K562 (cell line): ENCODE measurements around the gene MVD. TPM values are rescaled to one million over a fixed set of nuclear protein-coding genes. Genes with fewer than 3 reads are reported as not detected.

Experiments
- CBX1 ChIP-seq: sonication (generic); IDR thresholded peaks from 2 replicates; pipeline ENCODE4 v1.6.1; 2016; ENCODE audit warnings: antibody characterized with exemption, low read depth, mild to moderate bottlenecking
- DLX4 ChIP-seq: fragments of 250-450 bp; sonication (Bioruptor Pico); IDR thresholded peaks from 2 replicates; pipeline ENCODE4 v1.6.1; 2021; ENCODE audit warnings: mild to moderate bottlenecking
- HBP1 ChIP-seq: fragments of 450-650 bp; formaldehyde crosslinking; IDR thresholded peaks from 2 replicates; pipeline ENCODE4 v1.4.0; 2022; ENCODE audit warnings: missing genetic modification characterization
- HOMEZ ChIP-seq: fragments of 250-450 bp; sonication (Bioruptor Pico); IDR thresholded peaks from 2 replicates; pipeline ENCODE4 v1.4.0; 2020; ENCODE audit warnings: mild to moderate bottlenecking, moderate library complexity
- MAFF ChIP-seq: IDR thresholded peaks from 2 replicates; pipeline ENCODE4 v1.6.1; 2012; ENCODE audit warnings: low read length, improper control_type of control experiment
- MAZ ChIP-seq, 2 experiments: fragments of 450-650 bp in 1 of 2; sonication (generic) in 1 of 2; formaldehyde crosslinking; IDR thresholded peaks in 1 of 2; conservative IDR thresholded peaks in 1 of 2; 2 replicates each; pipeline versions ENCODE4 v1.4.0 to v1.5.0; 2020; ENCODE audit warnings: mild to moderate bottlenecking in 1 of 2, missing genetic modification reagents in 1 of 2
- MBD2 ChIP-seq: sonication (generic); IDR thresholded peaks from 2 replicates; pipeline ENCODE4 v1.6.1; 2016; ENCODE audit warnings: low read depth, borderline replicate concordance
- MEF2A ChIP-seq: IDR thresholded peaks from 2 replicates; pipeline ENCODE4 v1.6.1; 2011; ENCODE audit warnings: low read depth, mild to moderate bottlenecking, low read length, moderate library complexity; ENCODE audit not compliant: control insufficient read depth
- NR2F6 ChIP-seq: fragments of 450-650 bp; formaldehyde crosslinking; IDR thresholded peaks from 2 replicates; pipeline ENCODE4 v1.4.0; 2020; ENCODE audit warnings: mild to moderate bottlenecking
- SLC30A9 ChIP-seq: fragments of 250-450 bp; sonication (Bioruptor Pico); IDR thresholded peaks from 2 replicates; pipeline ENCODE4 v1.8.0; 2022; ENCODE audit warnings: mild to moderate bottlenecking, moderate library complexity
- TCF7L2 ChIP-seq: fragments of 150-350 bp; IDR thresholded peaks from 2 replicates; pipeline ENCODE4 v1.6.1; 2016; ENCODE audit warnings: low read depth, mild to moderate bottlenecking, low read length, moderate library complexity
- THAP7 ChIP-seq: fragments of 250-450 bp; sonication (Bioruptor Pico); IDR thresholded peaks from 2 replicates; pipeline ENCODE4 v1.5.0; 2021
- THRA ChIP-seq: fragments of 450-650 bp; IDR thresholded peaks from 2 replicates; pipeline ENCODE4 v1.6.1; 2017; ENCODE audit warnings: mild to moderate bottlenecking, moderate library complexity
- TRIM28 ChIP-seq: fragments of 450-650 bp; IDR thresholded peaks from 2 replicates; pipeline ENCODE4 v1.6.1; 2017
- TSC22D4 ChIP-seq: fragments of 450-650 bp; IDR thresholded peaks from 2 replicates; pipeline ENCODE4 v1.6.1; 2016; ENCODE audit warnings: missing genetic modification characterization, missing biosample characterization, control low read depth
- USF1 ChIP-seq: sonication (generic); formaldehyde crosslinking; IDR thresholded peaks from 2 replicates; pipeline ENCODE4 v1.9.0; 2022; ENCODE audit warnings: mild to moderate bottlenecking, missing genetic modification reagents
- WHSC1 ChIP-seq: IDR thresholded peaks from one replicate; pipeline ENCODE4 v1.6.1; 2012; ENCODE audit warnings: low read length, control low read depth, inconsistent platforms
- ZBTB49 ChIP-seq: sonication (generic); formaldehyde crosslinking; IDR thresholded peaks from 2 replicates; pipeline ENCODE4 v1.8.0; 2022; ENCODE audit warnings: missing genetic modification reagents, mild to moderate bottlenecking, borderline replicate concordance
- ZNF324 ChIP-seq: fragments of 250-450 bp; sonication (Bioruptor Pico); IDR thresholded peaks from 2 replicates; pipeline ENCODE4 v1.4.0; 2020; ENCODE audit warnings: mild to moderate bottlenecking
- ZNF717 ChIP-seq: fragments of 250-450 bp; sonication (Bioruptor Pico); IDR thresholded peaks from 2 replicates; pipeline ENCODE4 v1.5.0; 2021
- ZNF764 ChIP-seq: fragments of 250-450 bp; sonication (Bioruptor Pico); IDR thresholded peaks from 2 replicates; pipeline ENCODE4 v1.4.0; 2020; ENCODE audit warnings: low read depth, mild to moderate bottlenecking, moderate library complexity
- polyA plus RNA-seq, 8 experiments: library from polyadenylated mRNA; depleted of rRNA in 4 of 8; stranded (reverse) in 5 of 8; unstranded in 3 of 8; fragments of >200 nt; fragmentation: Nextera tagmentation in 2 of 8; fragmentation: Illumina TruSeq in 1 of 8; extraction: Ambion mirVana in 2 of 8; extraction: Trizol in 1 of 8; gene quantifications; 2 replicates each; pipeline versions ENCODE4 v1.2.1 to v1.2.3, GENCODE V29; 2011 to 2014; ENCODE audit warnings: inconsistent platforms in 1 of 8, missing spikeins in 1 of 8
- total RNA-seq, 7 experiments: library from RNA; depleted of rRNA in 6 of 7; stranded (reverse); fragments of >200 nt in 6 of 7; fragmentation: Illumina TruSeq in 2 of 7; extraction: Trizol in 2 of 7; gene quantifications; 2 replicates each; pipeline versions ENCODE4 v1.2.1 to v1.2.3, GENCODE V29; 2011 to 2021; ENCODE audit warnings: low replicate concordance in 1 of 7

Gene MVD
- total and polyA plus RNA-seq, 9 of the 15 experiments (the other 6 are each of a cell fraction or from before 2014, with no cell fraction given), result 12.2 to 141 (median 45.3) TPM

GRCh38 chr16:88650749-88651275 lies 12.1 kb downstream of the MVD start, which contains the start of gene CYBA (continued):
- TF ChIP-seq DLX4 (CRISPR knock-in tag) (no peak), MEF2A (no peak), MAFF (no peak), HOMEZ (CRISPR knock-in tag) (no peak), MBD2 (peak; percentile 64; the same call in 1 of the 2 replicates), WHSC1 (no peak), THAP7 (CRISPR knock-in tag) (no peak), ZBTB49 (no peak), ZNF764 (CRISPR knock-in tag) (no peak), SLC30A9 (CRISPR knock-in tag) (no peak), THRA (no peak), ZNF717 (CRISPR knock-in tag) (no peak), TSC22D4 (tag) (no peak), ZNF324 (no peak), MAZ (CRISPR knock-in tag; conservative IDR thresholded peaks at IDR 0.05 in 1 of 2, IDR thresholded peaks at IDR 0.05 in 1 of 2) (peak in 1 of 2 experiments; percentile 83; a peak in 2 of 4 replicates), HBP1 (no peak), CBX1 (no peak), TRIM28 (no peak), USF1 (CRISPR knock-in tag) (peak; percentile 34; the same call in 1 of the 2 replicates), NR2F6 (CRISPR knock-in tag) (no peak), TCF7L2 (no peak)
